HEK293 (cell line): ENCODE results near the gene CCBE1.

Experiments
- KLF7 ChIP-seq: fragments of 450-650 bp; formaldehyde crosslinking; IDR thresholded peaks from 2 replicates; pipeline ENCODE4 v1.5.1; 2016; ENCODE audit warnings: missing biosample characterization, missing genetic modification characterization, borderline replicate concordance
- ZNF223 ChIP-seq: fragments of 450-650 bp; formaldehyde crosslinking; IDR thresholded peaks from 2 replicates; pipeline ENCODE4 v1.5.1; 2016; ENCODE audit warnings: missing biosample characterization, missing genetic modification characterization
- ZNF239 ChIP-seq: fragments of 450-650 bp; formaldehyde crosslinking; IDR thresholded peaks from 2 replicates; pipeline ENCODE4 v1.5.1; 2016; ENCODE audit warnings: missing biosample characterization, missing genetic modification characterization
- ZNF302 ChIP-seq: fragments of 450-650 bp; formaldehyde crosslinking; IDR thresholded peaks from 2 replicates; pipeline ENCODE4 v1.5.1; 2016; ENCODE audit warnings: missing biosample characterization, missing genetic modification characterization, low read depth
- TF ChIP-seq, protein P1 (sequence below): fragments of 450-650 bp; formaldehyde crosslinking; IDR thresholded peaks from 2 replicates; pipeline ENCODE4 v1.5.1; 2016; ENCODE audit warnings: missing biosample characterization, missing genetic modification characterization

DNA sequence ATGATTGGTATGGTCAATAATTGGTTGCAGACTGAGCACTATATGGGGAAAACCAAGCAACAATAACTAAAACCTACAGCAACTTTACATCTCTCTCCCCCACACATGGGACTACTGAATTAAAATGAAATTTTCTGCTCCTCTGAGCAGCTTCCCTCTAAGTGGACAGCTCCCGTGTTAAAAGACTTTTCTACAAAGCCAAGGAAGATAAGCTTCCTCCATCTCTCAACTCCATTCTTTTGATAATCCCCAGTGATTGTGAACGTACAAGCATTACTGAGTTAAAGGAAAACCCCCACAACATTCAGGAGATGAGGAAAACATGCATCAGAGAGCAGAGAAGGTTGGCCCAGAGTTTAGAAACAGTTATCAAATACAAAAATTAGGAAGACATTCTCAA lies 21.9 kb downstream of the CCBE1 start:
- TF ChIP-seq ZNF223 (tag by site-specific recombination) (no peak), KLF7 (tag by site-specific recombination) (no peak), ZNF302 (tag by site-specific recombination) (no peak), ZNF239 (tag by site-specific recombination) (no peak)
- TF ChIP-seq, protein P1, sequence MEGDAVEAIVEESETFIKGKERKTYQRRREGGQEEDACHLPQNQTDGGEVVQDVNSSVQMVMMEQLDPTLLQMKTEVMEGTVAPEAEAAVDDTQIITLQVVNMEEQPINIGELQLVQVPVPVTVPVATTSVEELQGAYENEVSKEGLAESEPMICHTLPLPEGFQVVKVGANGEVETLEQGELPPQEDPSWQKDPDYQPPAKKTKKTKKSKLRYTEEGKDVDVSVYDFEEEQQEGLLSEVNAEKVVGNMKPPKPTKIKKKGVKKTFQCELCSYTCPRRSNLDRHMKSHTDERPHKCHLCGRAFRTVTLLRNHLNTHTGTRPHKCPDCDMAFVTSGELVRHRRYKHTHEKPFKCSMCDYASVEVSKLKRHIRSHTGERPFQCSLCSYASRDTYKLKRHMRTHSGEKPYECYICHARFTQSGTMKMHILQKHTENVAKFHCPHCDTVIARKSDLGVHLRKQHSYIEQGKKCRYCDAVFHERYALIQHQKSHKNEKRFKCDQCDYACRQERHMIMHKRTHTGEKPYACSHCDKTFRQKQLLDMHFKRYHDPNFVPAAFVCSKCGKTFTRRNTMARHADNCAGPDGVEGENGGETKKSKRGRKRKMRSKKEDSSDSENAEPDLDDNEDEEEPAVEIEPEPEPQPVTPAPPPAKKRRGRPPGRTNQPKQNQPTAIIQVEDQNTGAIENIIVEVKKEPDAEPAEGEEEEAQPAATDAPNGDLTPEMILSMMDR (tag by site-specific recombination), result no peak
